A673 (cell line): ENCODE results near the gene ITIH6.
"Not testable (repeated sequence)": the region's sequence is repeated elsewhere in the genome, so short reads cannot be mapped to it uniquely, and the experiment has no call there.

Experiments used
- CTCF ChIP-seq: fragments of 300-800, 200-600 bp; sonication (generic); conservative IDR thresholded peaks from 2 replicates; pipeline ENCODE4 v1.5.1; 2017; ENCODE audit warnings: low read depth, mild to moderate bottlenecking, antibody characterized with exemption, low read length, moderate library complexity, mixed read lengths
- EZH2 ChIP-seq: fragments of 200-600 bp; sonication (generic); IDR thresholded peaks from 2 replicates; pipeline ENCODE4 v1.6.1; 2017; ENCODE audit warnings: borderline replicate concordance, low read depth, mild to moderate bottlenecking, mixed read lengths, antibody characterized with exemption, low read length; ENCODE audit not compliant: poor library complexity, severe bottlenecking

- not testable (repeated sequence) for TF ChIP-seq CTCF, EZH2
Observed at GRCh38 chrX:54738567-54738966, 59.5 kb downstream of the ITIH6 start.
